ENCODE data around the gene MCOLN1. TPM values are rescaled to one million over a fixed set of nuclear protein-coding genes. Genes with fewer than 3 reads are reported as not detected.
"Not testable (repeated sequence)": the region's sequence is repeated elsewhere in the genome, so short reads cannot be mapped to it uniquely, and the experiment has no call there.

Gene MCOLN1
- total RNA-seq, 6 experiments from 2014 or later: 9.8 to 25.2 (median 17.7) TPM

DNA sequence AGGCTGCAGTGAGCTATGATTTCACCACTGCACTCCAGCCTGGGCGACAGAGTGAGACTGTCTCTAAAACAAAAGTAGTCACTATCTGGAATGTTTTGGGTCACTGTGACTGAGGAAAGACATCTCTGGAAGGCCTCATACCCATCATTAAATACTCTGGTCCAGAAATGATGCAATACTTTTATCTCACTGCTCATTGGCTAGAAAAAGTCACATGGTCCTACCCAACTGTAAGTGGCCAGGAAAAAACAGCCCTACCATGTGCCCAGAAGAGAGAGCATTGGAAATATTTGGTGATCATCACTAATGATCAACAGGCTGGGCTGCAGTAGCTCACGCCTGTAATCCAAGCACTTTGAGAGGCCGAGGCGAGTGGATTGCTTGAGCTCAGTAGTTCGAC is 42.9 kb downstream of the MCOLN1 start:
- intact Hi-C loops (cut with DNase I): loop anchor here in 1 of 2 donors (5.0 kb wide), 2 partner anchors 112 to 232 kb away; partner anchors contain the start of gene MCEMP1
- TF ChIP-seq, protein P1, sequence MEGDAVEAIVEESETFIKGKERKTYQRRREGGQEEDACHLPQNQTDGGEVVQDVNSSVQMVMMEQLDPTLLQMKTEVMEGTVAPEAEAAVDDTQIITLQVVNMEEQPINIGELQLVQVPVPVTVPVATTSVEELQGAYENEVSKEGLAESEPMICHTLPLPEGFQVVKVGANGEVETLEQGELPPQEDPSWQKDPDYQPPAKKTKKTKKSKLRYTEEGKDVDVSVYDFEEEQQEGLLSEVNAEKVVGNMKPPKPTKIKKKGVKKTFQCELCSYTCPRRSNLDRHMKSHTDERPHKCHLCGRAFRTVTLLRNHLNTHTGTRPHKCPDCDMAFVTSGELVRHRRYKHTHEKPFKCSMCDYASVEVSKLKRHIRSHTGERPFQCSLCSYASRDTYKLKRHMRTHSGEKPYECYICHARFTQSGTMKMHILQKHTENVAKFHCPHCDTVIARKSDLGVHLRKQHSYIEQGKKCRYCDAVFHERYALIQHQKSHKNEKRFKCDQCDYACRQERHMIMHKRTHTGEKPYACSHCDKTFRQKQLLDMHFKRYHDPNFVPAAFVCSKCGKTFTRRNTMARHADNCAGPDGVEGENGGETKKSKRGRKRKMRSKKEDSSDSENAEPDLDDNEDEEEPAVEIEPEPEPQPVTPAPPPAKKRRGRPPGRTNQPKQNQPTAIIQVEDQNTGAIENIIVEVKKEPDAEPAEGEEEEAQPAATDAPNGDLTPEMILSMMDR (IDR thresholded peaks at IDR 0.05): no peak
- no peak for TF ChIP-seq POLR2A (IDR thresholded peaks at IDR 0.05)
- H3K36me3 ChIP-seq: peaks cover 0 to under 1% (median 0%) of the 10 kb centered on the region in 4 donors
- H3K4me3 ChIP-seq: no peak overlapping the region
- H3K9me3 ChIP-seq: no peaks in the 10 kb centered on the region
- DNase-seq: no peak
- ATAC-seq: no peak
- H3K27ac ChIP-seq: no peak overlapping the region
- no peaks in the 10 kb centered on the region for H3K4me1 ChIP-seq
- WGBS (ENCODE audit: insufficient coverage, low coverage, low lambda C conversion rate, missing lambda C conversion rate): 83% methylated on average over 5 of the region's 5 CpGs
- H3K27me3 ChIP-seq: no peaks in the 10 kb centered on the region

DNA sequence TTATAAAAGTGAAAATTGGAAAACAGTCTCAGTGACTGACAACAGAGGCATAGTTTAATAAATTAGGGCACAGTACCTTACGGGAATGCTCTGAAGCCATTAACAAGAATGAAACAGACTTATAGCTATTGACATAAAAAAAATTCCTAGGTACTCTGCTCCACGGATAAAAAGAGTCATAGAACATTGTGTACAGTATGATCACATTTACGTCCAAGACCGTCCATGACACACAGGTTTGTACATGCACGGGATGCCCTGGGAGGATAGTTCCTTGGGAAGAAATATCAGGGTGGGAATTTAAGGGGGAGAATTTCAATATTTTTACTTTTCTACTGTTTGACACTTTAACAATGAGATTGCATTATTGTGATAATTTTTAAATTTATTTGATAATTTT is 48.3 kb downstream of the MCOLN1 start:
- no peak overlapping the region for H3K4me3 ChIP-seq
- no peak for DNase-seq
- WGBS (ENCODE audit: insufficient coverage, low coverage, low lambda C conversion rate, missing lambda C conversion rate): 74% methylated on average over 5 of the region's 5 CpGs
- ATAC-seq: no peak
- H3K9me3 ChIP-seq: no peaks in the 10 kb centered on the region
- H3K27me3 ChIP-seq: no peaks in the 10 kb centered on the region
- no peak overlapping the region for H3K27ac ChIP-seq
- no peaks in the 10 kb centered on the region for H3K4me1 ChIP-seq
- intact Hi-C loops (cut with DNase I): loop anchor here in 1 of 2 donors (5.0 to 10.0 kb wide), 2 partner anchors 107 to 234 kb away; partner anchors contain the start of gene MCEMP1
- H3K36me3 ChIP-seq: no peaks in the 10 kb centered on the region
- TF ChIP-seq POLR2A (IDR thresholded peaks at IDR 0.05): no peak
- TF ChIP-seq, protein P1 (IDR thresholded peaks at IDR 0.05): no peak

DNA sequence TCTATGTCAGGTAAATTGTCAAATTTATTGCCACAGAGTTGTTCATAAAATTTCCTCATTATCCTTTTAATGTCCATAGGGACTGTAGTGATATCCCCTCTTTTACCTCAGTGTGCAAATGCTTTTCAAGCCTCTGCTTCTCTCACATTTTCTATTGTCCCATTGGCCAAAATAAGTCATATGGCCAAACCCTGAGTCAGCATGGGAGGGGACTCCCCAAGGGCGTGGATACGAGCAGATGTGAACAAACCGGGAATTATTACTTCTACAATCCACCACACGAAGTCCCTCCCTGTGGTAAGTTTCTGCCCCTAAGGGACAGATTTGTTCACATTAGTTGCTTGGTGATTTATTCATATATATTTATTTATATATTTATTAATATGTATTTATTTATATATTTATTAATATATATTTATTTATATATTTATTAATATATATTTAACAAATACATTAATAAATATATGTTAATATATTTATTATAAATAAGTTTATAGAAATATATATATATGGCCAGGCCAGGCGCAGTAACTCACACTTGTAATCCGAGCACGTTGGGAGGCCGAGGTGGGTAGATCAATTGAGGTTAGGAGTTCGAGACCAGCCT is 53.1 kb downstream of the MCOLN1 start:
- ATAC-seq (no peak), DNase-seq (no peak)
- Histone ChIP-seq H3K9me3 (no peaks in the 10 kb centered on the region), H3K27me3 (no peaks in the 10 kb centered on the region), H3K27ac (no peak overlapping the region), H3K4me1 (no peaks in the 10 kb centered on the region), H3K36me3 (no peaks in the 10 kb centered on the region), H3K4me3 (no peak overlapping the region)
- TF ChIP-seq POLR2A (IDR thresholded peaks at IDR 0.05): no peak
- TF ChIP-seq, protein P1 (IDR thresholded peaks at IDR 0.05): no peak
- WGBS (ENCODE audit: insufficient coverage, low coverage, low lambda C conversion rate, missing lambda C conversion rate): 66% methylated on average over 9 of the region's 9 CpGs
- intact Hi-C loops (cut with DNase I): loop anchor here in 1 of 2 donors (10.0 kb wide), 1 partner anchor 229 kb away; no protein-coding TSS in a partner anchor

DNA sequence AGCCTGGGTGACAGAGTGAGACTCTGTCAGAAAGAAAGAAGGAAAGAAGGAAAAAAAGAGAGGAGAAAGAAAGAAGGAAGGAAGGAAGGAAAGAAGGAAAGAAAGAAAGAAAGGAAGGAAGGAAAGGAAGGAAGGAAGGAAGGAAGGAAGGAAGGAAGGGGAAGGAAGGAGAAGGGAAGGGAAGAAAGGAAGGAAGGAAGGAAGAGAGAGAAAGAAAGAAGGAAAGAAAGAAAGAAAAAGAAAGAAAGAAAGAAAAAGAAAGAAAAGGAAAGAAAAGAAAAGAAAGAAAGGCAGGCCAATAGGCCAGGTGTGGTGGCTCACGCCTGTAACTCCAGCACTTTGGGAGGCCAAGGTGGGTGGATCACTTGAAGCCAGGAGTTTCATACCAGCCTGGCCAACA is 55.0 kb downstream of the MCOLN1 start:
- H3K27me3 ChIP-seq, H3K9me3 ChIP-seq, DNase-seq, H3K36me3 ChIP-seq, ATAC-seq, H3K27ac ChIP-seq, H3K4me1 ChIP-seq, H3K4me3 ChIP-seq: not testable (repeated sequence)
- WGBS (ENCODE audit: insufficient coverage, low coverage, low lambda C conversion rate, missing lambda C conversion rate): 100% methylated on average over 1 of the region's 1 CpG
- intact Hi-C loops (cut with DNase I): loop anchor here in 1 of 2 donors (10.0 kb wide), 1 partner anchor 227 kb away; no protein-coding TSS in a partner anchor

DNA sequence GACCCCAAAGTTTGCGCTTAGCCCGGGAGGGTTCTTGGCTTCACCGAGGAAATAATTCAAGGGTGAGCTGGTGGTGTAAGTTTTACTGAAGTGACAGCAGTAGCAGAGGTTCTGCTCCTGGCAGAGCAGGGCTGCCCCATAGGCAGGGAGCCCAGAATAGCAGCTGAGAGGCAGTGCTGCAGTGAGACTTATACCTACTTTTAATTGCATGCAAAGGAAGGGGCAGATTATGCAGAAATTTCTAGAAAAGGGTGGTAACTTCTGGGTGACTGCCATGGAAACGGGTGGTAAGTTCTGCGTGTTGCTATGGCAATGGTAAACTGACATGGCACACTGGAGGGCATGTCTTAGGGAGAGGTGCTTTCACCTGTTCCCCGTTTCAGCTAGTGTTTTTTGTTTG is 55.7 kb downstream of the MCOLN1 start:
- no peak for TF ChIP-seq POLR2A (IDR thresholded peaks at IDR 0.05)
- TF ChIP-seq, protein P1 (IDR thresholded peaks at IDR 0.05): no peak
- ATAC-seq: no peak
- no peaks in the 10 kb centered on the region for H3K27me3 ChIP-seq
- H3K36me3 ChIP-seq: no peaks in the 10 kb centered on the region
- H3K9me3 ChIP-seq: no peaks in the 10 kb centered on the region
- no peak overlapping the region for H3K27ac ChIP-seq
- H3K4me1 ChIP-seq: no peaks in the 10 kb centered on the region
- no peak for DNase-seq
- 50% methylated on average over 6 of the region's 6 CpGs for WGBS (ENCODE audit: insufficient coverage, low coverage, low lambda C conversion rate, missing lambda C conversion rate)
- intact Hi-C loops (cut with DNase I): loop anchor here in 1 of 2 donors (10.0 kb wide), 1 partner anchor 227 kb away; no protein-coding TSS in a partner anchor
- no peak overlapping the region for H3K4me3 ChIP-seq

All from right lobe of liver (tissue), 6 donors.